GM12872 (cell line): ENCODE results near the gene SMARCD1.

Source experiments
- CTCF ChIP-seq: IDR thresholded peaks from 3 replicates; pipeline ENCODE4 v1.5.1; 2011; ENCODE audit warnings: low read depth, mild to moderate bottlenecking, low read length, moderate library complexity; ENCODE audit not compliant: insufficient read depth

SMARCD1 gene

DNA sequence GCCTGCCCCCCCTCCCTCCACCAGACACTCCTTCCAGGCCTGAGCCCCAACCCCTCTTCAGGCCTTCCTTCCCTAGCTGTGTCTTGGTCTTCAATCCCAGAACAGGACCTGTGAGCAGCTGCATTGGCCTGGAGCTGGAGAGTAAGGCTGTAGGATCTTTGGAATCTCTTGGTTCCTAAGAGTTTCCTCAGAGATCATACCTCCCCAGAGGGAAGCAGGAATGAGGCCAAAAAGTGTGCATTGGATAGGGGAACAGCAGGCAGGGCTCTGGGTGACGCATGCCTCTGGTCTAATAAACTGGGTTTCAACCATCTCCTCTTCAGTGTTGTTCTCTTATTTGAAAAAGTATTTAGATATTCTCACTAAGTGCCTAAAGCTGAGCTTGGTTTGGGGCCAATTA lies 1.8 kb upstream of the SMARCD1 start:
- TF ChIP-seq CTCF: no peak

DNA sequence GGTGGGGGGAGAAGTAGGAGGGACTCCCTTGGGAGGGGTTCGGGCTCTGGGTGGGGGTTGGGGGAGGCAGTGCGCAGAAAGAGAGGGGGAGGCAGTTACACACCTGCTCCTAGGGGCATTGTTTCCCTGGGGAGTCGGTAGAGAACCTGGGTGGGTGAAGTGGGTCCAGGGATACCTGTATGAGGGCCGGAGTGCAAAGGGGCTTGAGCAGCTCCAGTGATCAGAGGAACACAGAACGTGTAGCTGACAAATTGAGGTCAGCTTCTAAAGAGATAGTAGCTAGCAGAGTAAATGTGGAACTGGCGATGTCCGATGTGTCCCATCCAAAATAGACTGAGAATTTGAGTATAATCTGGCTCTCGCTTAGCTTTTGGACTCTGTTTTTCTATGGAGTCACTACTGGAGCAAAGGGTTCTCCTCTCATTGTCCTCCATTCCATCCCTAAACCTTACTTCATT lies 502 bp downstream of the SMARCD1 start:
- no peak for TF ChIP-seq CTCF

DNA sequence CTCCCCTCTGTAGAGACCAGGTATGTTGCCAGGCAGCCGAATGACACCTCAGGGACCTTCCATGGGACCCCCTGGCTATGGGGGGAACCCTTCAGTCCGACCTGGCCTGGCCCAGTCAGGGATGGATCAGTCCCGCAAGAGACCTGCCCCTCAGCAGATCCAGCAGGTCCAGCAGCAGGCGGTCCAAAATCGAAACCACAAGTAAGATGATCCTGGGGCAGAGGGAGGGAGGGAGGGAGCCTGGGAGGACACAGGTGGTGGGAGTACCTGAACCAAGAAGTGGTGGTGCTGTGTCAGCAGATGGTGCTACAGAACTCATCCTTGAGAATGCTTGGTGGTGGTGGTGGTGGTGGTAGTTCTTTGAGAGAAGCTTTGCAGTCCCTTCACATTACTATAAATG lies 1.0 kb downstream of the SMARCD1 start:
- TF ChIP-seq CTCF: no peak

- no peak for TF ChIP-seq CTCF
Measured at GRCh38 chr12:50087151-50087550, 2.0 kb downstream of the SMARCD1 start.

GRCh38 chr12:50087995-50088394 lies 2.9 kb downstream of the SMARCD1 start:
- no peak for TF ChIP-seq CTCF

DNA sequence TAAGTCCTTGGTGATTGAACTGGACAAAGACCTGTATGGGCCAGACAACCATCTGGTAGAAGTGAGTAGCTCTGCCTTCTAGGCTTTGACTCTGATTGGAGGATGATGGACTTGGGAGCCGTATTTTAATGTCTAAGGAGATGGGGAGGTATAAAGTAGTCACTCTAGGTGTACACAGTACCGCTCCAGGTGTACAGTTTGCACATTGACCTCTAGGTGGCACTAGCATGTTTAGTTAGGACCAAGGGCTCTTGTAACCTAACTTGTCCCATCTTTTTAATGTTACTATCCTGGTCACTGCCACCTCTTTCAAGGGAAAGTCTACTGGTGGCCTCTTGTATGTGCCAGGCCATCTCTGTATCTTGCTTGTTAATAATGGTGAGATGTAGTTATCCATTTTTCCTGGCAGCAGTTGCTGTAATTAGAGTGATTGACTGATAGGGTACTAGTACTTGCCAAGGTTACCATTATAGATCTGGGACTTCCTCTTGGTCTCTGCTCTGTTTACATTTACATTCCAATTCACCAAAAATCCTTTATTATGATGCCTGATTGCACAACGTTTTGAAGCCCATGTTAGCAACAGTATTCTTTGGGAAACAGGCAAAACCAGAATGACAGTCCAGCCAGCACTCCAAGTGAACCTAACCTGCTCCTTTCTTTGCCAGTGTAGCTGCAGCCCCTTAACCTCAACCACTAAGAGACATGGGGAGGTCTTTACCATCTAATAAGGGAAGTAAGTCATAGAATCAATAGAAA lies 3.6 kb downstream of the SMARCD1 start:
- peak; percentile 92 for TF ChIP-seq CTCF

DNA sequence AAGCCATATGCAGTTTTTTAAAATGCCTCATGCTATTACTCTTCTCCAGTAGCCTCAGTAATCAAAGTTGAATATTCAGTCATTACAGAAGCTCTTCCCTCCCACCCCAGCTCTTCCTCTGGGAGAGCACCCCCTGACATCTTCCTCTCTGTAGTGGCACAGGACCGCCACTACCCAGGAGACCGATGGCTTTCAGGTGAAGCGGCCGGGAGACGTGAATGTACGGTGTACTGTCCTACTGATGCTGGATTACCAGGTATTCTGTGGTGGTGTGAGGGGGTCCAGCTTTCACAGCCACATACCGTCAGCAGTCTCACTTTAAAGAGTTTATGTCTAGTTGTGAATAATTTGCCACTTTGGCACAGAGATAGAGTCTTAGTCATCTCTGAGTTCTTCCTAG lies 4.6 kb downstream of the SMARCD1 start:
- TF ChIP-seq CTCF: no peak

- no peak for TF ChIP-seq CTCF
Measured at GRCh38 chr12:50090391-50090790, 5.2 kb downstream of the SMARCD1 start.
